GM12878 (cell line): ENCODE measurements around the gene CDH20. TPM values are rescaled to one million over a fixed set of nuclear protein-coding genes. Genes with fewer than 3 reads are reported as not detected.

Experiments
- ATAC-seq: fragments of 200-7000 bp; cut with Tn5 transposase; 3 replicates; pipeline ENCODE4 v1.9.1; 2020; ENCODE audit warnings: mild to moderate bottlenecking, moderate library complexity
- BruUV-seq: library from RNA; stranded (reverse); fragments of 400-500 nt; replicated peaks from 2 replicates; lab custom pipeline; 2021; lab: Mats Ljungman, UMichigan
- CTCF ChIA-PET: fragments of 300-600 bp; sonication (Branson Sonifier 250); formaldehyde crosslinking; extraction: SDS; loops from one replicate; lab custom pipeline; 2021; ENCODE audit warnings: inconsistent platforms; lab: Yijun Ruan, JAX
- POLR2A ChIA-PET: fragments of 350-600 bp; formaldehyde crosslinking; extraction: SDS; loops from one replicate; lab custom pipeline; 2021; ENCODE audit warnings: inconsistent platforms; lab: Charles Lee
- RAD21 ChIA-PET: fragments of 300-600 bp; sonication (Branson Sonifier 250); formaldehyde crosslinking; loops from one replicate; lab custom pipeline; 2023; ENCODE audit warnings: antibody characterized with exemption; ENCODE audit not compliant: unreplicated experiment; lab: Charles Lee
- SMC1A ChIA-PET: fragments of 300-600 bp; sonication (Branson Sonifier 250); formaldehyde crosslinking; loops from one replicate; lab custom pipeline; 2023; ENCODE audit not compliant: unreplicated experiment, uncharacterized antibody; lab: Charles Lee
- DNase-seq: peaks from one replicate; pipeline ENCODE4 v3.0.0-alpha.2; 2011; ENCODE audit warnings: low read depth, low spot score
- FAIRE-seq: peaks from 3 replicates; lab custom pipeline; 2011; peaks lifted over from hg19 to GRCh38; lab: Jason Lieb, UNC
- H2AFZ ChIP-seq: 2 replicates; pipeline ENCODE4 v1.6.0; 2011; ENCODE audit warnings: low read depth, low read length, control low read depth; ENCODE audit not compliant: control insufficient read depth
- H3K27ac ChIP-seq: 2 replicates; pipeline ENCODE4 v1.5.1; 2011; ENCODE audit warnings: control low read depth; ENCODE audit not compliant: control insufficient read depth, insufficient read depth
- H3K27me3 ChIP-seq, 2 experiments: replicated peaks in 1 of 2; 2 replicates each; pipeline versions ENCODE4 v1.6.0 to v1.6.1; 2011; ENCODE audit warnings: low read length in 1 of 2; ENCODE audit not compliant: control insufficient read depth in 2 of 2, insufficient read depth in 2 of 2
- H3K36me3 ChIP-seq, 2 experiments: 2 replicates each; pipeline ENCODE4 v1.5.1; 2011; ENCODE audit warnings: low read length in 1 of 2; ENCODE audit not compliant: control insufficient read depth in 2 of 2, insufficient read depth in 2 of 2
- H3K4me1 ChIP-seq: 2 replicates; pipeline ENCODE4 v1.6.1; 2011; ENCODE audit warnings: mild to moderate bottlenecking, low read length, moderate library complexity, mixed read lengths; ENCODE audit not compliant: control insufficient read depth, insufficient read depth
- H3K4me2 ChIP-seq: 2 replicates; pipeline ENCODE4 v1.6.0; 2011; ENCODE audit warnings: control low read depth; ENCODE audit not compliant: control insufficient read depth, insufficient read depth
- H3K4me3 ChIP-seq: fragments of 200-600 bp; sonication (generic); 2 replicates; pipeline ENCODE4 v1.5.1; 2016
- H3K79me2 ChIP-seq: 2 replicates; pipeline ENCODE4 v1.6.0; 2011; ENCODE audit warnings: low read length; ENCODE audit not compliant: control insufficient read depth, insufficient read depth
- H3K9ac ChIP-seq: 2 replicates; pipeline ENCODE4 v1.8.0; 2011; ENCODE audit warnings: low read length, control low read depth, mixed read lengths; ENCODE audit not compliant: control insufficient read depth, insufficient read depth
- H3K9me3 ChIP-seq: replicated peaks from 3 replicates; pipeline ENCODE4 v1.5.1; 2011; ENCODE audit warnings: mild to moderate bottlenecking, low read length; ENCODE audit not compliant: control insufficient read depth, insufficient read depth
- H4K20me1 ChIP-seq: 2 replicates; pipeline ENCODE4 v1.6.0; 2011; ENCODE audit not compliant: control insufficient read depth, insufficient read depth
- CREB1 ChIP-seq: IDR thresholded peaks from 2 replicates; pipeline ENCODE4 v1.6.1; 2012; ENCODE audit warnings: low read depth, mild to moderate bottlenecking, inconsistent platforms
- CTCF ChIP-seq, 3 experiments: IDR thresholded peaks in 2 of 3; conservative IDR thresholded peaks in 1 of 3; 2 replicates each; pipeline ENCODE4 v1.5.1; 2011; ENCODE audit warnings: low read depth in 3 of 3, low read length in 3 of 3, mild to moderate bottlenecking in 3 of 3, control low read depth in 2 of 3, moderate library complexity in 2 of 3, inconsistent platforms in 1 of 3, mixed read lengths in 1 of 3; ENCODE audit not compliant: control insufficient read depth in 2 of 3, insufficient read depth in 1 of 3; ENCODE audit errors: extremely low read depth in 1 of 3
- KAT2A ChIP-seq: conservative IDR thresholded peaks from 2 replicates; pipeline ENCODE4 v1.6.1; 2011; ENCODE audit warnings: low read depth, low read length; ENCODE audit not compliant: control insufficient read depth
- MYC ChIP-seq: IDR thresholded peaks from 2 replicates; pipeline ENCODE4 v1.6.1; 2011; ENCODE audit warnings: mild to moderate bottlenecking, low read length, moderate library complexity, inconsistent platforms; ENCODE audit not compliant: insufficient read depth, insufficient replicate concordance, insufficient read length, severe bottlenecking
- SPI1 ChIP-seq: IDR thresholded peaks from 2 replicates; pipeline ENCODE4 v1.6.1; 2011; ENCODE audit warnings: low read depth, mild to moderate bottlenecking, low read length, moderate library complexity, borderline replicate concordance; ENCODE audit not compliant: insufficient read depth
- WGBS: methylation state at CpG from one replicate; pipeline ENCODE4 v1.1.6; 2016; ENCODE audit warnings: low lambda C conversion rate; ENCODE audit not compliant: insufficient replicate concordance, insufficient coverage; ENCODE audit errors: missing lambda C conversion rate; 5-methylcytosine and 5-hydroxymethylcytosine counted together
- in situ Hi-C: fragments of 300-500 bp; cut with MboI; formaldehyde crosslinking; loops from 9 replicates; pipeline ENCODE4 v1.14.3; 2018; ENCODE audit warnings: mixed read lengths
- intact Hi-C: fragments of 100-400 bp; cut with micrococcal nuclease; formaldehyde crosslinking; loops from one replicate; pipeline ENCODE4 v1.14.2; 2022; ENCODE audit not compliant: unreplicated experiment
- polyA plus RNA-seq, 11 experiments: library from polyadenylated mRNA; depleted of rRNA in 4 of 11; unstranded in 6 of 11; stranded (reverse) in 5 of 11; fragments of >200 nt; fragmentation: Nextera tagmentation in 4 of 11; fragmentation: Illumina TruSeq in 1 of 11; extraction: Ambion mirVana in 4 of 11; extraction: Trizol in 1 of 11; gene quantifications; 1 replicate in 1 of 11; 2 replicates in 10 of 11; pipeline versions ENCODE4 v1.2.1 to v1.2.3, GENCODE V29; 2011 to 2016; ENCODE audit warnings: inconsistent platforms in 2 of 11, missing spikeins in 2 of 11, low read depth in 1 of 11
- total RNA-seq, 4 experiments: library from RNA; depleted of rRNA in 3 of 4; stranded (reverse); fragments of >200 nt in 3 of 4; fragmentation: Illumina TruSeq in 1 of 4; extraction: Trizol in 1 of 4; gene quantifications; 2 replicates each; pipeline versions ENCODE4 v1.2.1 to v1.2.3, GENCODE V29; 2013 to 2021
- TF ChIP-seq, protein P1 (sequence below): fragments of 450-650 bp; formaldehyde crosslinking; IDR thresholded peaks from 2 replicates; pipeline ENCODE4 v1.4.0; 2022; ENCODE audit warnings: mild to moderate bottlenecking, moderate library complexity
- TF ChIP-seq, protein P2 (sequence below): fragments of 450-650 bp; IDR thresholded peaks from 2 replicates; pipeline ENCODE4 v1.6.1; 2017; ENCODE audit warnings: mild to moderate bottlenecking, low read depth, inconsistent platforms; ENCODE audit not compliant: poor library complexity, severe bottlenecking

CDH20 gene
- total and polyA plus RNA-seq, 10 of the 15 experiments (the other 5 are each of a cell fraction or from before 2014, with no cell fraction given) = not detected

- Histone ChIP-seq H3K79me2 (no peaks in the 10 kb centered on the region), H3K4me1 (no peaks in the 10 kb centered on the region), H3K9me3 (no peaks in the 10 kb centered on the region), H3K36me3 (no peaks in the 10 kb centered on the region), H2AFZ (no peak overlapping the region), H3K27me3 (no peaks in the 10 kb centered on the region), H3K4me3 (no peak overlapping the region), H3K4me2 (no peak overlapping the region), H3K9ac (no peak overlapping the region), H4K20me1 (no peaks in the 10 kb centered on the region; the same call in 1 of the 2 replicates), H3K27ac (no peak overlapping the region)
- ChIA-PET RAD21 (no interaction called here), POLR2A (no interaction called here), CTCF (no interaction called here), SMC1A (no interaction called here)
- no peak for DNase-seq
- FAIRE-seq = no peak
- WGBS = 1% methylated on average over 4 of the region's 4 CpGs
- intact Hi-C loops = no loop called here
- TF ChIP-seq, protein P1, sequence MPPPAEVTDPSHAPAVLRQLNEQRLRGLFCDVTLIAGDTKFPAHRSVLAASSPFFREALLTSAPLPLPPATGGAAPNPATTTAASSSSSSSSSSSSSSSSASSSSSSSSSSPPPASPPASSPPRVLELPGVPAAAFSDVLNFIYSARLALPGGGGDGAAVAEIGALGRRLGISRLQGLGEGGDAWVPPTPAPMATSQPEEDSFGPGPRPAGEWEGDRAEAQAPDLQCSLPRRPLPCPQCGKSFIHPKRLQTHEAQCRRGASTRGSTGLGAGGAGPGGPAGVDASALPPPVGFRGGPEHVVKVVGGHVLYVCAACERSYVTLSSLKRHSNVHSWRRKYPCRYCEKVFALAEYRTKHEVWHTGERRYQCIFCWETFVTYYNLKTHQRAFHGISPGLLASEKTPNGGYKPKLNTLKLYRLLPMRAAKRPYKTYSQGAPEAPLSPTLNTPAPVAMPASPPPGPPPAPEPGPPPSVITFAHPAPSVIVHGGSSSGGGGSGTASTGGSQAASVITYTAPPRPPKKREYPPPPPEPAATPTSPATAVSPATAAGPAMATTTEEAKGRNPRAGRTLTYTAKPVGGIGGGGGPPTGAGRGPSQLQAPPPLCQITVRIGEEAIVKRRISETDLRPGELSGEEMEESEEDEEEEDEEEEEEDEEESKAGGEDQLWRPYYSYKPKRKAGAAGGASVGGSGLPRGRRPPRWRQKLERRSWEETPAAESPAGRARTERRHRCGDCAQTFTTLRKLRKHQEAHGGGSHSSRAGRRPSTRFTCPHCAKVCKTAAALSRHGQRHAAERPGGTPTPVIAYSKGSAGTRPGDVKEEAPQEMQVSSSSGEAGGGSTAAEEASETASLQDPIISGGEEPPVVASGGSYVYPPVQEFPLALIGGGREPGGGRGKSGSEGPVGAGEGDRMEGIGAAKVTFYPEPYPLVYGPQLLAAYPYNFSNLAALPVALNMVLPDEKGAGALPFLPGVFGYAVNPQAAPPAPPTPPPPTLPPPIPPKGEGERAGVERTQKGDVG (CRISPR knock-in tag) = no peak
- TF ChIP-seq SPI1 (no peak), CREB1 (no peak), MYC (no peak), CTCF (IDR thresholded peaks at IDR 0.05 in 2 of 3, conservative IDR thresholded peaks at IDR 0.05 in 1 of 3; ENCODE audit: control insufficient read depth in 2 of 3, extremely low read depth in 1 of 3, insufficient read depth in 1 of 3, low read depth in 3 of 3, low read length in 3 of 3) (no peak), KAT2A (no peak)
- TF ChIP-seq, protein P2, sequence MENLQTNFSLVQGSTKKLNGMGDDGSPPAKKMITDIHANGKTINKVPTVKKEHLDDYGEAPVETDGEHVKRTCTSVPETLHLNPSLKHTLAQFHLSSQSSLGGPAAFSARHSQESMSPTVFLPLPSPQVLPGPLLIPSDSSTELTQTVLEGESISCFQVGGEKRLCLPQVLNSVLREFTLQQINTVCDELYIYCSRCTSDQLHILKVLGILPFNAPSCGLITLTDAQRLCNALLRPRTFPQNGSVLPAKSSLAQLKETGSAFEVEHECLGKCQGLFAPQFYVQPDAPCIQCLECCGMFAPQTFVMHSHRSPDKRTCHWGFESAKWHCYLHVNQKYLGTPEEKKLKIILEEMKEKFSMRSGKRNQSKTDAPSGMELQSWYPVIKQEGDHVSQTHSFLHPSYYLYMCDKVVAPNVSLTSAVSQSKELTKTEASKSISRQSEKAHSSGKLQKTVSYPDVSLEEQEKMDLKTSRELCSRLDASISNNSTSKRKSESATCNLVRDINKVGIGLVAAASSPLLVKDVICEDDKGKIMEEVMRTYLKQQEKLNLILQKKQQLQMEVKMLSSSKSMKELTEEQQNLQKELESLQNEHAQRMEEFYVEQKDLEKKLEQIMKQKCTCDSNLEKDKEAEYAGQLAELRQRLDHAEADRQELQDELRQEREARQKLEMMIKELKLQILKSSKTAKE = no peak
- no TSS peak for BruUV-seq
- in situ Hi-C loops = no loop called here
- no peak for ATAC-seq
Measured at GRCh38 chr18:61398961-61399705, 65.9 kb downstream of the CDH20 start.
